IMR-90 (cell line): ENCODE data around the gene MPPED2. TPM values are rescaled to one million over a fixed set of nuclear protein-coding genes. Genes with fewer than 3 reads are reported as not detected.

Source experiments
- ATAC-seq: fragments of 200-7000 bp; cut with Tn5 transposase; 2 replicates; pipeline ENCODE4 v1.9.1; 2020; ENCODE audit warnings: low read depth, mild to moderate bottlenecking, moderate library complexity
- BruUV-seq: library from RNA; stranded (reverse); fragments of 400-500 nt; replicated peaks from 2 replicates; lab custom pipeline; 2021; lab: Mats Ljungman, UMichigan
- CTCF ChIA-PET: fragments of 300-600 bp; formaldehyde crosslinking; extraction: SDS; loops from one replicate; lab custom pipeline; 2021; ENCODE audit warnings: antibody characterized with exemption; lab: Yijun Ruan, JAX
- POLR2A ChIA-PET: fragments of 300-600 bp; sonication (Branson Sonifier 250); formaldehyde crosslinking; loops from one replicate; lab custom pipeline; 2022; ENCODE audit warnings: antibody characterized with exemption; ENCODE audit not compliant: unreplicated experiment; lab: Charles Lee
- DNase-seq: peaks from one replicate; pipeline ENCODE4 v3.0.0; 2013
- H2AFZ ChIP-seq: replicated peaks from 2 replicates; pipeline ENCODE3; 2013; ENCODE audit warnings: low read length, mild to moderate bottlenecking; ENCODE audit not compliant: poor library complexity
- H2AK5ac ChIP-seq: 2 replicates; pipeline ENCODE4 v1.6.1; 2013; ENCODE audit warnings: low read depth, low read length, inconsistent platforms
- H2AK9ac ChIP-seq: replicated peaks from 2 replicates; pipeline ENCODE3; 2013; ENCODE audit warnings: mild to moderate bottlenecking, low read depth, low read length, moderate library complexity; ENCODE audit not compliant: poor library complexity
- H2BK120ac ChIP-seq: 2 replicates; pipeline ENCODE4 v1.6.1; 2013; ENCODE audit warnings: low read depth, low read length, inconsistent platforms
- H2BK15ac ChIP-seq: 3 replicates; pipeline ENCODE4 v1.6.1; 2013; ENCODE audit warnings: low read depth, low read length, inconsistent platforms
- H2BK20ac ChIP-seq: 2 replicates; pipeline ENCODE4 v1.6.1; 2013; ENCODE audit warnings: low read depth, mild to moderate bottlenecking, inconsistent platforms, low read length, moderate library complexity
- H2BK5ac ChIP-seq: 2 replicates; pipeline ENCODE4 v1.6.1; 2013; ENCODE audit warnings: mild to moderate bottlenecking, low read depth, low read length, inconsistent platforms; ENCODE audit not compliant: poor library complexity, severe bottlenecking
- H3K14ac ChIP-seq: replicated peaks from 2 replicates; pipeline ENCODE4 v1.6.1; 2013; ENCODE audit warnings: low read depth, low read length, inconsistent platforms
- H3K18ac ChIP-seq: 2 replicates; pipeline ENCODE4 v1.6.1; 2013; ENCODE audit warnings: low read depth, low read length, control low read depth
- H3K23ac ChIP-seq: 2 replicates; pipeline ENCODE4 v1.6.1; 2013; ENCODE audit warnings: low read depth, low read length, inconsistent platforms
- H3K27ac ChIP-seq: 2 replicates; pipeline ENCODE4 v1.5.1; 2013; ENCODE audit warnings: mild to moderate bottlenecking, control low read depth, low read length; ENCODE audit not compliant: insufficient read depth
- H3K27me3 ChIP-seq: 2 replicates; pipeline ENCODE4 v1.6.1; 2013; ENCODE audit warnings: low read length; ENCODE audit not compliant: control insufficient read depth, insufficient read depth
- H3K36me3 ChIP-seq: 2 replicates; pipeline ENCODE4 v1.6.1; 2013; ENCODE audit warnings: low read length, mixed read lengths; ENCODE audit not compliant: control insufficient read depth, insufficient read depth
- H3K4ac ChIP-seq: 2 replicates; pipeline ENCODE4 v1.6.1; 2013; ENCODE audit warnings: low read depth, low read length, inconsistent platforms
- H3K4me1 ChIP-seq: 2 replicates; pipeline ENCODE4 v1.6.1; 2013; ENCODE audit warnings: low read length, mixed read lengths; ENCODE audit not compliant: control insufficient read depth, insufficient read depth
- H3K4me2 ChIP-seq: 2 replicates; pipeline ENCODE4 v1.6.1; 2013; ENCODE audit warnings: low read depth, mild to moderate bottlenecking, control low read depth, low read length, moderate library complexity
- H3K4me3 ChIP-seq: 2 replicates; pipeline ENCODE4 v1.5.1; 2013; ENCODE audit warnings: low read depth, mild to moderate bottlenecking, control low read depth, low read length, moderate library complexity; ENCODE audit not compliant: insufficient read depth
- H3K56ac ChIP-seq: 2 replicates; pipeline ENCODE4 v1.6.1; 2013; ENCODE audit warnings: low read length, inconsistent platforms; ENCODE audit not compliant: insufficient read depth; ENCODE audit errors: extremely low read depth
- H3K79me1 ChIP-seq, 2 experiments: 2 replicates each; pipeline ENCODE4 v1.6.1; 2013; ENCODE audit warnings: low read length in 2 of 2, inconsistent platforms in 1 of 2, low read depth in 1 of 2
- H3K9ac ChIP-seq: 2 replicates; pipeline ENCODE4 v1.6.1; 2013; ENCODE audit warnings: low read depth, low read length, control low read depth
- H3K9me1 ChIP-seq: 2 replicates; pipeline ENCODE4 v1.6.1; 2013; ENCODE audit warnings: low read length, inconsistent platforms; ENCODE audit not compliant: insufficient read depth
- H3K9me3 ChIP-seq: 2 replicates; pipeline ENCODE4 v1.6.1; 2013; ENCODE audit warnings: low read length; ENCODE audit not compliant: control insufficient read depth, insufficient read depth
- H4K20me1 ChIP-seq: 2 replicates; pipeline ENCODE4 v1.6.1; 2013; ENCODE audit warnings: low read length, inconsistent platforms; ENCODE audit not compliant: insufficient read depth
- H4K5ac ChIP-seq: 2 replicates; pipeline ENCODE4 v1.6.1; 2013; ENCODE audit warnings: mild to moderate bottlenecking, low read depth, low read length, control low read depth
- H4K8ac ChIP-seq, 2 experiments: 2 replicates each; pipeline ENCODE4 v1.6.1; 2013; ENCODE audit warnings: low read depth in 2 of 2, low read length in 2 of 2, control low read depth in 1 of 2, inconsistent platforms in 1 of 2
- H4K91ac ChIP-seq: 2 replicates; pipeline ENCODE4 v1.6.1; 2013; ENCODE audit warnings: low read depth, low read length, inconsistent platforms; ENCODE audit not compliant: insufficient read depth
- CEBPB ChIP-seq: IDR thresholded peaks from 2 replicates; pipeline ENCODE4 v1.6.1; 2012; ENCODE audit warnings: low read depth, low read length, improper control_type of control experiment
- WGBS, 2 experiments: methylation state at CpG; one replicate each; pipeline versions ENCODE4 v1.1.5 to v1.1.7; 2013; ENCODE audit warnings: missing lambda C conversion rate in 2 of 2; ENCODE audit not compliant: insufficient read length in 1 of 2; ENCODE audit errors: extremely low coverage in 2 of 2; 5-methylcytosine and 5-hydroxymethylcytosine counted together
- dilution Hi-C: fragments of 300-500 bp; cut with HindIII; formaldehyde crosslinking; loops from one replicate; pipeline ENCODE4 v1.14.3; 2018; ENCODE audit warnings: low sequenced_read_pairs; ENCODE audit not compliant: unreplicated experiment
- in situ Hi-C: fragments of 300-500 bp; cut with MboI; formaldehyde crosslinking; loops from 3 replicates; pipeline ENCODE4 v1.14.3; 2019; ENCODE audit warnings: low sequenced_read_pairs, inconsistent platforms, mixed read lengths
- intact Hi-C: fragments of 100-400 bp; cut with micrococcal nuclease; formaldehyde crosslinking; loops from 2 replicates; pipeline ENCODE4 v1.10.0; 2022
- polyA plus RNA-seq, 3 experiments: library from polyadenylated mRNA; depleted of rRNA; stranded (reverse); fragments of >200 nt; gene quantifications; 2 replicates each; pipeline ENCODE4 v1.2.3, GENCODE V29; 2012; ENCODE audit warnings: low replicate concordance in 1 of 3
- total RNA-seq: library from RNA; depleted of rRNA; stranded (reverse); fragments of >200 nt; gene quantifications from 2 replicates; pipeline ENCODE4 v1.2.3, GENCODE V29; 2012
- TF ChIP-seq, protein P1 (sequence below): fragments of 150-350 bp; IDR thresholded peaks from 2 replicates; pipeline ENCODE4 v1.6.1; 2017; ENCODE audit warnings: mild to moderate bottlenecking, antibody characterized with exemption, low read length, low read depth

Gene MPPED2
- total and polyA plus RNA-seq, 2 of the 4 experiments (the other 2 are of a cell fraction): 0.10 TPM; not detected in 1

DNA sequence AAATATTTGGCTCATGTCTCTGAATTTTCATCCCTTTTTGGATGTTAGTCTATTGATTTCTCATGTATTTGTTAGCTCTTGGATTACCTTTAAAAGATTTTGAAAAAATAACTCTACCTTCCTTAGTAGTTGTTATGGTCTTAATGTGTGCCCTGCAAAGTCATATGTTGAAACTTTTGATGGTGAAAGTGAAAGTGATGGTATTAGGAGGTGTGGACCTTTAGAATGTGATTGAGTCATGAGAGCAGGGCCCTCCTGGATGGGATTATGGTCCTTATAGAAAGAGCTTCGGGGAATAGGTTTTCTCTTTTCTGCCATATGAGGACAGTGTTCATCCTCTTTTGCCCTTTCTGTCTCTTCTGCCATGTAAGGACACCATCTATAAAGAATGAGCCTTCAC, 33.6 kb upstream of the MPPED2 start:
- Histone ChIP-seq H2BK5ac (no peak overlapping the region), H3K9ac (no peak overlapping the region), H4K5ac (no peak overlapping the region), H3K23ac (no peak overlapping the region), H2AK9ac (no peak overlapping the region), H3K4me2 (no peak overlapping the region), H3K9me3 (no peaks in the 10 kb centered on the region), H3K4ac (no peak overlapping the region), H3K27ac (no peak overlapping the region), H2AK5ac (no peak overlapping the region), H2BK120ac (no peak overlapping the region), H4K8ac (no peak overlapping the region), H3K36me3 (no peaks in the 10 kb centered on the region), H2BK20ac (no peak overlapping the region), H4K20me1 (no peaks in the 10 kb centered on the region), H3K14ac (no peak overlapping the region), H3K4me3 (no peak overlapping the region), H3K4me1 (no peaks in the 10 kb centered on the region), H4K91ac (no peak overlapping the region), H3K9me1 (no peaks in the 10 kb centered on the region), H2BK15ac (no peak overlapping the region), H2AFZ (no peak overlapping the region), H3K79me1 (no peaks in the 10 kb centered on the region), H3K18ac (no peak overlapping the region), H3K56ac (no peak overlapping the region), H3K27me3 (no peaks in the 10 kb centered on the region)
- dilution Hi-C loops: no loop called here
- in situ Hi-C loops: no loop called here
- TF ChIP-seq, protein P1, sequence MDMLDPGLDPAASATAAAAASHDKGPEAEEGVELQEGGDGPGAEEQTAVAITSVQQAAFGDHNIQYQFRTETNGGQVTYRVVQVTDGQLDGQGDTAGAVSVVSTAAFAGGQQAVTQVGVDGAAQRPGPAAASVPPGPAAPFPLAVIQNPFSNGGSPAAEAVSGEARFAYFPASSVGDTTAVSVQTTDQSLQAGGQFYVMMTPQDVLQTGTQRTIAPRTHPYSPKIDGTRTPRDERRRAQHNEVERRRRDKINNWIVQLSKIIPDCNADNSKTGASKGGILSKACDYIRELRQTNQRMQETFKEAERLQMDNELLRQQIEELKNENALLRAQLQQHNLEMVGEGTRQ: no peak
- no peak for TF ChIP-seq CEBPB
- BruUV-seq: no TSS peak
- no peak for ATAC-seq
- ChIA-PET POLR2A (no interaction called here), CTCF (no interaction called here)
- WGBS, 2 experiments: no CpG with 5 or more reads among the region's 1 CpG
- DNase-seq: no peak
- intact Hi-C loops: no loop called here
